SK-N-MC (cell line): ENCODE results near the gene RAPGEF2.
"Not testable (repeated sequence)": the region's sequence is repeated elsewhere in the genome, so short reads cannot be mapped to it uniquely, and the experiment has no call there.

Experiments used
- EZH2 ChIP-seq: fragments of 200-600 bp; sonication (generic); IDR thresholded peaks from one replicate; pipeline ENCODE4 v1.6.1; 2017; ENCODE audit warnings: antibody characterized with exemption
- POLR2AphosphoS5 ChIP-seq: IDR thresholded peaks from 2 replicates; pipeline ENCODE4 v1.6.1; 2012; ENCODE audit warnings: mild to moderate bottlenecking, low read depth, low read length, borderline replicate concordance

DNA sequence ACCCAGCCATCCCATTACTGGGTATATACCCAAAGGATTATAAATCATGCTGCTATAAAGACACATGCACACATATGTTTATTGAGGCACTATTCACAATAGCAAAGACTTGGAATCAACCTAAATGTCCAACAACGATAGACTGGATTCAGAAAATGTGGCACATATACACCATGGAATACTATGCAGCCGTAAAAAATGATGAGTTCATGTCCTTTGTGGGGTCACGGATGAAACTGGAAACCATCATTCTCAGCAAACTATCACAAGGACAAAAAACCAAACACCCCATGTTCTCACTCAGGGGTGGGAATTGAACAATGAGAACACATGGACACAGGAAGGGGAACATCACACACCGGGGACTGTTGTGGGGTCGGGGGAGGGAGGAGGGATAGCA, 34.7 kb upstream of the RAPGEF2 start:
- not testable (repeated sequence) for TF ChIP-seq EZH2, POLR2AphosphoS5
